HG03025 (cell line): ENCODE results near the gene RAN.
"Not testable (repeated sequence)": the region's sequence is repeated elsewhere in the genome, so short reads cannot be mapped to it uniquely, and the experiment has no call there.

Experiments used
- ATAC-seq: cut with Tn5 transposase; IDR thresholded peaks from one replicate; pipeline ENCODE4 v1.9.1; 2021; ENCODE audit warnings: mild to moderate bottlenecking, moderate library complexity; ENCODE audit not compliant: unreplicated experiment, low FRiP score

Gene RAN

DNA sequence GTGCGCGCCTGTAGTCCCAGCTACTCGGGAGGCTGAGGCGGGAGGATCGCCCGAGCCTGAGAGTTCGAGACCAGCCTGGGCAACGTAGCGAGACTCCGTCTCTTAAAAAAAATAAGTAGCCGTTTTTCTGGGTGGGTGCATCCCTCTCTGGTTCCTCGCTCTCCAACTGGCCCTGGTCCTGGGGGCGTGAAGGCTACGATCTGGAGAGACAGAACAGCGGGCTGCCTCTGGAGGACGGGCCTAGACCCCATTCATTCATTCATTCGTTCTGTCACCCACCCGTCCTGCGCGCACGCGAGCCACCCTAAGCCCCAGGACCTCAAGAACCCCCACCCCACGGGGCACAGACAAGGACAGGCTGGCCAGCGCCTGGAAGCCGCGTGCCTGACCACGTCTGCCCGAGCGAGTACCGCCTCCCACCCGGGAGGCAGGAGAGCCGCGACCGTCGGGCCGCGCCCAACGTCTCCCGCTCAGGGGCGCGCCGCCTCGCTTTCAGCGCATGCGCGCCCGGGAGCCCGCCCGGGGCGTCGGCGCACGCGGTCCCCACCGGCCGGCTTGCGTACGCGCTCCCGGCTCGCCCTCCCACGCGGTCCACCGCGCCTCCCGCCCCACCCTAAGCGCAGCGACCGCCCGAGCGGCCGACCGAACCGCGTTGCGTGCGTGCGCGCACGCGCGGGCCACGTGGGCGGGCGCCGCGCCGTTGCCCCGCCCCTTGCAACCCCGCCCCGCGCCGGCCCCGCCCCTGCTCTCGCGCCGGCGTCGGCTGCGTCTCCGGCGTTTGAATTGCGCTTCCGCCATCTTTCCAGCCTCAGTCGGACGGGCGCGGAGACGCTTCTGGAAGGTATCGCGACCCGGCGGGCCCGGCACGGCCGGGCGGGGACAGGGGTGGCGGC lies at the start of gene RAN:
Gene RAN, plus strand, starts transcription at position 781 of the 893 bp plus-strand sequence. CDS start 528 bp downstream, outside the sequence.
- peak; percentile 78 for ATAC-seq

DNA sequence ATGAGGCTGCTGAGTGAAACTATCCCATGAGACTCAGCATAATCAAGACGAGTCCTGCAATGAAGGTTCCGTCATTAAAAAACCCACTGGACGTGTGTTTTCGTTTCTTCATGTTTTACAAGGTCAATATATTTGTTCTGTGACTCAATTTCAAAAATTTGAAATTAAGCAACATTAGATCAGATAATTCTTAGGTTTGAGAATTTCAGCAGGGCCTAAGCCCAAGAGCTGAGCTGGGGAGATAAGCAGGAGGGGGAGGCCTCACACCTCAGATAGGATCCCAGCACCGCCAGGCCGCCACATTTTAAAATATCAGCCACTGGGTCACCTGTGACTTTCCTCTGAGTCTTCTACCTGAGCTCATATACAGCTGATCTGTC lies 46.1 kb upstream of the RAN start:
- no peak for ATAC-seq

DNA sequence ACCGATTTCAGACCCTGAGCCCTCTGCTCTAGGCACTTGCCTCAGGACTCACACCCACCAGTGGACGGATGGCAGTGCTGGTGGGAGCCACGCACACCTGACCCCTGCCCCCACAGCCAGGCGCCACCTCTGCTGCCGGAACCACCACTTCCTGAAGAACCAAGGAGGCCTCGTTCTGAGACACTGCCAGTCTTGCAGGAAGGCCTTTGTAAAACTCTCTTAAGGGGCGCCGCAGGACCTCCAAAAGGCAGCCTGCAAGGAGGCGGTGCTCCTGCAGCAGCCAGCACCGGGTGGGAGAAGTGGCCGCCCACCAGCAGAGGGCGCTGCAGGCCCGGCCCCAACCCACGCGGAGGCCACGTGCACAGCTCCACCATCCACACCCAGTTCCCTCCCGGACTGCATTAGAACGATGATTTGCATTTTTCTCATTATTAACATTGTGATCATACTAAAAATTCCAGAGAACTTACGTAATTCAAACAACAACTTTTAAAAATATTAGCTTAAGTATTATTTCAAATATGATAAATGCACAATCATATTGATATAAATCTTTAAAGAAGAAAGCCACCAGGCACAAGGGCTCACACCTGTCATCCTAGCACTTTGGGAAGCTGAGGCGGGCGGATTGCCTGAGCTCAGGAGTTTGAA lies 45.6 kb upstream of the RAN start:
- ATAC-seq = no peak

DNA sequence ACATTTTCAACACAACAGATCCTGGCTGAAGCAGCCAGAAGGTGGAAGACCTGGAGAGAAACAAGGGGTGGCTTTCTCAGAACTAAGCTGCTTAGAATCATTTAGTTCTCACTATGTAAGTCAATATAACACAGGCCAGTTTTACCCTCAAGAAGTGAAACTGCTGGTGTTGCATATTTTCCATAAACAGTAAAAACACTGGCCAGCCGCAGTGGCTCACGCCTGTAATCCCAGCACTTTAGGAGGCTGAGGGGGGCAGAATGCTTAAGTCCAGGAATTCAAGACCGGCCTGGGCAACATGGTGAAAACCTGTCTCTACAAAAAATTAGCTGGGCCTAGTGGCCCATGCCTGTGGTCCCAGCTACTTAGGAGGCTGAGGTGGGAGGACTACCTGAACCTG lies 44.4 kb upstream of the RAN start:
- ATAC-seq = no peak

DNA sequence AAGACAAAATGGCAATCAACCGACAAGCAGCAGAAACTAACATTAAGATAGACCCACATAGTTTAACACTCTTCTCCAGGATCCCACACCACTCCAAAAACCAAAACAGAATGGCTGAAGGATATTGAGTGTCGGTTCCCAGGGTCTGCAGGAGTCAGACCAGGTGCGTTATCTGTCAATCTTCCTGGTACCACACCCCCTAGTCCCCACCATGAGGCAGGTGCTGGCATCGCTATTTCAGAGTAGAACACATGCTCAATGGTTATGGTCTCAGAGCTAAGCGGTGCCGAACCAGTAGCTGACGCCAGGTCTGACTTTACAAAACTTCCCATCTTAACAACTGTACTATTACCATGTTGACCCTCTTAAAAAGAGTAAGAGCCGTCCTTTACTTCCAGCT lies 43.0 kb upstream of the RAN start:
- ATAC-seq = no peak

DNA sequence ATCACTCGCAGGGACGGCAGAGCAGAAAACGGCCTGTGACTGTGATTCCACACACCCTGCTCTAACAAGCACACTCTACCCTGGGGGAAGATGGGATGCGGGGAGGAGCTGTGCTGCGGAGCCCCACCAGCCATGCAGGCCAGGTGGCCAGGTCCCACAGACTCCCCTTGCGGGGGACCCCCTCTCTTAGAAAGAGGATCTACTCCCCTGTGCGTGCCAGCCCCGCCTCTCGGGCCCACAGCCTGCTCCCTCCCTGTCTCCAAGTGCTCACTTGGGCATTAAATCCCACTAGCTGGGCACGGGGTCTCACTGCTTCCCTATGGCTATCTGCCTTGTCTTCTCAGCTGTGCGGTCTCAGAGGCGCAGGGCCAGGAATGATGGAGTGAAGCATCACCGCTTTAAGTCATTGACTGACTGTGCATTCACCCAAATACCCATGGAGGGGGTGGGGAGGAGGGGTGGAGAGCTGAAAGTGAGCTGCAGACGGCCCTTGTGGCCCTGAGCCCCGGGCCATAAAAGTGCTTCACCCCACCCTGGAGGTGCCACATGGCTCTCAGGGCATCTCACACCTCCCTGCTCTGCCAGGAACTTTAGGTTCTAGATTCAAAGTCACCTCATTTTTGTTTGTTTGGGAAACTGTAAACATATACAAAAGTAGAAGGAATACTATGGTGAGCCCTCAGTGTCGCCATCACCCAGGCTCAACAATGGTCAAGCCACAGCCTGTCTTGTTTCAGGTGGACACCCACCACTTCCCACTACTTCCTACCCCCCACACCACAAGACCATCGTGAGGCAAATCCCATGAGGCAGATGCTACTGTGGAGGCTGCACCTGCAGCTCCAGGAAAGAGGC lies 42.2 kb upstream of the RAN start:
- no peak for ATAC-seq

DNA sequence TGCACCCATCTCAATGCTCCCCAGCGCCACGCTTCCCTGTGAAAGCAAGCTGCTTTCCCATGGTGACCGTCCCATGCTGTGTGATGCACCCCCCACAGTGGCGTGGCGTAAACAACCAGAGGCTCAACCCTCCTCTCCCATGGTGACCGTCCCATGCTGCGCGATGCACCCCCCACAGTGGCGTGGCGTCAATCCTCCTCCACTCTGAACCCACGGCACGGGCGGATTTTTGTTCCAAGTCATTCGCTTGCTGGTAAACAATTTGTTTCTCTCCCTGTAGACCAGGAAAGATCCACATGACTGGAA lies 41.7 kb upstream of the RAN start:
- ATAC-seq = no peak

DNA sequence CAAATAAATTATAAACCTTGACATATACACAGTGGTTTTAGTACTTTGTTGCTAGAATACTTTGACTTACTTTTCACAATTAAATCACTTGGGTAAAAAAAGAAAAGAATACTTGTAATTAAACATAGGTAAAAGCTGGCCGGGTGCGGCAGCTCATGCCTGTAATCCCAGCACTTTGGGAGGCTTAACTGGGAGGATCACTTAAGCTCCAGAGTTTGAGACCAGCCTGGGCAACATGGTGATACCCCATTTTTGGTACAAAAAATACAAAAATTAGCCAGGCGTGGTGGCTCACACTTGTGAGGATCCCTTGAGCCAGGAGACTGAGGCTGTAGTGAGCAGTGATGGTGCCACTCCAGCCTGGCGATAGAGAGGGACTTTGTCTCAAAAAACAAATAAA lies 40.6 kb upstream of the RAN start:
- no peak for ATAC-seq

DNA sequence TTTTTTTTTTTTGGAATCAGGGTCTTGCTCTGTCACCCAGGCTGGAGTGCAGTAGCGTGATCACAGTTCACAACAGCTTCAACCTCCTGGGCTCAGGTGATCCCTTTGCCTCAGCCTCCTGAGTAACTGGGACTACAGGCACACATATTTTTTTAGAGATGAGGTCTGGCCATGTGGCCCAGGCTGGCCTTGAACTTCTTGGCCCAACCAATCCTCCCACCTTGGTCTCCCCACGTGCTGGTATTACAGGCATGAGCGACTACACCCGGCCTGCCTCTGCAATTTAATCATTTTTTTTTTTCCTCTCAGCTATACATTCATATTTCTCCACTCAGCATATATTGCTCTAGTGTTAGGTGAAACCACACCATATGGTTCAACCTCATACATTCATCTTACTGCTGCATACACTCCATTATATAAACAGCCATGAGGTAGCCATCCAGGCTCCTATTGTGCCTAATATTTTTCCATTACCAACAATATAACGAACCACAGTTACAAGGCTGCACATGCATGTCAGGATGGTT lies 39.9 kb upstream of the RAN start:
- no peak for ATAC-seq

DNA sequence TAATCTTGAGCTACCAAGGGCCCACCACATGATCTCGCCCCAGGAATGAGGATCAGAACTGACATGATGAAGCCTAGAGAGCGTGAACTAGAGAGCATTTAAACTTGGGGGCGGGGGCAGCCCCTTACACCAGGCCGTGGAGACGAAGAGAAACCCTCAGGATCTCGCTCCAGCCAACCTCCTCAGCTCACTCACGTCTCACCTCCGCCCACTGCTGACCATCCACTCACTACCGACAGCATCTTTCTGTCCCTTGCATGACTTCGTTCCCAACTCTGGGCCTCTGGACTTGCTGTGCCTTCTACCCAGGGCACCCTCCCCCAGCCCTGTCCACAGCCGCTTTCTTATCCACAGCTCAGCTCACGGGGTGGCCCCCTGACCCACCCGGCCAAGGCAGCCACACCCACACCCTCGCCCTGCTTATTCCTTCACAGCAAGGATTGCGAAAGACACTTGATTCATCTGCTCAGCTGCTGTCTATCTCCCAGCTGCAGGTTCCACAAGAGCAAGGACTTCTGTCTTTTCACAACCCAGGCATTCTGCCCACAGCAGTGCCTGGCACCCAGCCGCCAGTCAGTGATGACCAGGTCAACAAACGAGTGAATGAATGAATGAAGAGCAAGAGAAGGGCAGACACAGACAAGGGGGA lies 39.2 kb upstream of the RAN start:
- no peak for ATAC-seq

DNA sequence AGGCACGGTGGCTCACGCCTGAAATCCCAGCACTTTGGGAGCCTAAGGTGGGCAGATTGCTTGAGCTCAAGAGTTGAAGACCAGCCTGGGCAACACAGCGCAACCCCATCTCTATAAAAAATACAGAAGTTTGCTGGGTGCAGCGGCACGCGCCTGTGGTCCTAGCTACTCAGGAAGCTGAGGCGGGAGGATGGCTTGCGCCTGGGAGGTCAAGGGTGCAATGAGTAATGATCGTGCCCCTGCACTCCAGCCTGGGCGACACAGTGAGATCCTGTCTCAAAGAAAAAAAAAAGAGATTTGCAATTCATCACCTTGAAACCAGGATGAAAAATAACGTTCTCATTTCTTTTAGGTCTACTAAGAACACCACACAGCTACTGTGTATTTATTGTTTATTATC lies 36.9 kb upstream of the RAN start:
- no peak for ATAC-seq

DNA sequence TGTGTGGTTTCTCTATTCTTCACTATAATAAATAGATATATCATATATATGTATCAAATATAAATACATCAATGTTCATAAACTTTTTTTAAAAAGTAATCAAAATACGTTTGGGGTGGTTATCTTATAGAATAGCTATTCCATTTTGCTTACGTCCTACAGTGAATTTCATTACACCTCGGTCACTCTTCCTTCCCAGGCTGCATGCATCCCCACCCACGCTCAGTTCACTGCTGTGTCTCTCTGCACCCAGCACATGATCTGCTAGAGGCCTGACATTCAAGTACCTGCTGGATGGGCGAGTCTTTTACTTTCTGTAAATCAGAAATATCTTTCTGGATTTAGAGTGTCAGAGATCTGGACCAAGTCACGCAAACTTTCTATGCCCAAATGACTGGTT lies 36.4 kb upstream of the RAN start:
- ATAC-seq = no peak

DNA sequence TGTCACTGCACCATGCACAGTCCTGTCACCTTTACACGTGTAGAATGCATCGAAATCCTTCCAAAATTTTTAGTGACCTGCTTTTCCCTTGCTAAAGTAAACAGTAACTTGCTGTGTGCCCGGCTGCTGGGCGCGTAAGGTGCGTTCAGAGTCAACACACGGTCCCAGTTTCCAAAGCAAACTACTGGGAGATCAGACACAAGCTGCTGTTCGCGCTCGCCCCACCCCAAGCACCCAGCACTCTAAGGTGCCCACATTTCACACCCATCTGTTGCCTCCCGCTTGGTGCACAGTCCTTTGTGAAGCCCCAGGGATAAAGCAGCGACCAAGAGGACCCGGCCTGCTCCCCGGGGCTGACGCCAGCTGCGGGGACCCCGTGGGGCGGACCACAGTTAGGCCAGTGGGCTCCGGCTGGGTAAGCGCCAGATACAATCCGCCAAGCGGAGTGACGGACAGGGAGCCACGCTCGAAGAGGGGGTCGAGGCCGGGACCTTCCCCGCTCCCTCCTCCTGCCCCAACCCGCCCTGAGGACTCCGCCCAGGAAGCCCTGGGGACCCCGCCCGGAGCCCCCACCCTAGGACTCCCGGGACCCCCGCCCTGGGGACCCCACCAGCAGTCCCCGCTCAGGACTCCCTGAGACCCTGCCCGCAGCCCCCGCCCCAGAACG lies 33.4 kb upstream of the RAN start:
- peak; percentile 19 for ATAC-seq

DNA sequence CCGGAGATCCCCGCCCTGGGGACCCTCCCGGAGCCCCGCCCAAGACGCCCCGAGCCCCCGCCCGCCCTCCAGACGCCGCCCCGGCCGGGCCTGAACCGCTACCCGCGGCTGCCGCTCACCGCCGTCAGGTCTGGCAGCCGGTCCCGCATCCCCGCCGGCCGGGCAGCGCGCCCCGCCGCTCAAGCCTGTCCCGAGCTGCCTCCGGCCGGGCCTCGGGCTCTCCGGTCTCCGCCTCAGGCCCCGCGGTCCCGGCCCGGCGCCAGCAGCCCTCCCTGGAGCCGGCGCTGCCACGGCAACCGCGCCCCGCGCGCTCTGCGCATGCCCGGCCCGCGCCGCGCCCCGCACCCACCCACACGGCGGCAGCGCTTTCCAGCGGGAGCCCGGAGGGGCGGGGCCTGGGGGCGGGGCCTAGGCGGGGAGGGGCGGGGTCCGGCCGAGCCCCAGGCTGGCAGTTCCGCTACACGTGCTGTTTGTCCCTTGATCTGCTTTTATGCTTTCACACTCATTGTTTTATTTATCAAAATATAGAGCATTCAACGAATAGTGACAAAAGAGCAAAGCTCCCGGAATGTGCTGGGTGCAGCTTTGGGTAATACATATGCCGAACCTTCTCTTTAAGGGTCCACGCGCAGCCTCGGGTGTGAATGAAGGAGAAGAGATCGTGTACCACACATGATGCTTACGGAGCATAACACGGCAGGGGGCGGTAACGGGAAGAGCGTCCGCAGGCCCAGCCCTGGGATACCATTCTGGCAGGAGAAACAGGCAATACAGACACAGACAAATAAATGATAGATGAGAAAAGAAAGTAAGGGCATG lies 32.7 kb upstream of the RAN start, which contains the start of gene STX2:
Gene STX2, minus strand, starts transcription at position 300 of the 819 bp plus-strand sequence. Its CDS starts 151 bp downstream, at position 149.
- ATAC-seq = peak; percentile 79

DNA sequence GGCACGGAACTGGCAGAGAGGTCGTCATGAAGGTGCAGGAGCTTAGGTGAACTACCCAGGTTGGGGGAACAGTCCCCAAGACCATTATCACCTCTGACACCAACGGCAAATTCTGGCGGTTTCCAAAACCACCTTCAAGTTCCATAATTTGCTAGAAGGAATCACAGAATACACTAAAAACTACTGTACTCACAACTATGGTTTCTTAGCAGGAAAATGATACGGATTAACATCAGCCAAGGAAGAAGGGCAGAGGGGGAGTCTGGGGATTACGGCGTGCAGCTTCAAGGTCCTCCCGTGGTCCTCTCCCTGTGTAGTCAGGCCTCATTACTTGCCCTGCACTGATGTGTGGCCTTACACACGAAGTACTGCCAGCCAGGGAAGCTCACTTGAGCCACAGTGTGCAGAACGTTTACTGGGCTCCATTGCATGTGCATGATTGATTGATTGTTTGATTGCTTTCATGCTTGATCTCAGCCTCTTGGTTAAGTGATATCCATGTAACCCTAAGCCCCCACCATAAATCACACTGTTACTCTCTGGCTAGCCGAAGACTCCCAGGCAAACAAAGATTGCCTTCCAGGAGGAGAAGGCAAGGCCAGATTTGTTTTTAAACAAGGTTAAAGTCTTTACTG lies 32.0 kb upstream of the RAN start:
- ATAC-seq = no peak

DNA sequence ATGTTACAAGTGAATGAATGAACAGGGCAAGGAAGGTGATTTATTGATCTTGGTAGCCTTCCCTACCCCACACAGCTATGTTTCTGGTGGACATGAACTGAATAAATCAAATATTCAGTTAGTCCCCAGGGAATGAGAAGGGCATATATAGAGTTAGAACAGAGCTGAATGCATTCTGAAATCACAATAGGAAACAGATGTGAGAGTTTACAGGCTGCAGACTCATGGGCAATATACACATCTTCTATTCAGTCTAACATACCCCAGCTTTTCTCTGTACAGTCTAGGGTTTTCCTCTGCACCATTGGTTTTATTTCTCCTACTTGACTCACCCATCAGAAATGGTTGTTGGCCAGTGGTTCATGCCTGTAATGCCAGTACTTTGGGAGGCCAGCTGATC lies 25.5 kb upstream of the RAN start:
- no peak for ATAC-seq

DNA sequence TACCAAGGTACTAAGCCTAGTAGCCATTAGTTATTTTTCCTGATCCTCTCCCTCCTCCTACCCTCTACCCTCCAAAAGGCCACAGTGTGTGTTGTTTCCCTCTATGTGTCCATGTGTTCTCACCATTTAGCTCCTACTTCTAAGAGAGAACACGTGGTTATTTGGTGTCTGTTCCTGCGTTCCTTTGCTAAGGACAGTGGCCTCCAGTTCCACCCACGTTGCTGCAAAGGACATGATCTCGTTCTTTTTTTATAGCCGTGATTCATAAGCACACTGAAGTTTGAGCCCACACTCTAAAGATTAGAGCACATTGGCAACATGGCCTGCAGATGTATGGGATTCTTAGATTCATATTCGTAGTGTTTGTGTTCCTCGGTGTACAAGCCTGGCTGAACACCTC lies 24.8 kb upstream of the RAN start:
- no peak for ATAC-seq

DNA sequence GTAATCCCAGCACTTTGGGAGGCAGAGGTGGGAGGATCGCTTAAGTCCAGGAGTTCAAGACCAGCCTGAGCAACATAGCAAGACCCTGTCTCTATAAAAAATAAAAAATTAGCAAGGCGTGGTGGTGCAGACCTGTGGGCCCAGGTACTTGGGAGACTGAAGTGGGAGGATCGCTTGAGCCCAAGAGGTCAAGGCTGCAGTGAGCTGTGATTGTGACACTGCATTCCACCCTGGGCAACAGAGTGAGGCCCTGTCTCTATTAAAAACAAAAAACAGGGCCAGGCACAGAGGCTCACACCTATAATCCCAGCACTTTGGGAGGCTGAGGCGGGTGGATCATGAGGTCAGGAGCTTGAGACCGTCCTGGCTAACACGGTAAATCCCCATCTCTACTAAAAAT lies 23.8 kb upstream of the RAN start:
- ATAC-seq = not testable (repeated sequence)
